Ishikawa (cell line): Measurements from ENCODE around the gene CSNK1E.

Source experiments
- CEBPB ChIP-seq: IDR thresholded peaks from 2 replicates; pipeline ENCODE4 v1.6.1; 2012
- CREB1 ChIP-seq: IDR thresholded peaks from 2 replicates; pipeline ENCODE4 v1.6.1; 2012; ENCODE audit warnings: low read depth
- EGR1 ChIP-seq: IDR thresholded peaks from 2 replicates; pipeline ENCODE4 v1.6.1; 2012
- EP300 ChIP-seq: IDR thresholded peaks from 2 replicates; pipeline ENCODE4 v1.6.1; 2012; ENCODE audit warnings: borderline replicate concordance
- FOXM1 ChIP-seq: IDR thresholded peaks from 2 replicates; pipeline ENCODE4 v1.6.1; 2012; ENCODE audit warnings: low read depth, borderline replicate concordance
- NFIC ChIP-seq: IDR thresholded peaks from 2 replicates; pipeline ENCODE4 v1.6.1; 2012
- RAD21 ChIP-seq: IDR thresholded peaks from 2 replicates; pipeline ENCODE4 v1.6.1; 2012; ENCODE audit warnings: low read depth
- TAF1 ChIP-seq: IDR thresholded peaks from 2 replicates; pipeline ENCODE4 v1.6.1; 2012; ENCODE audit warnings: low read depth, mild to moderate bottlenecking
- TCF12 ChIP-seq: IDR thresholded peaks from 2 replicates; pipeline ENCODE4 v1.6.1; 2012; ENCODE audit warnings: low read depth
- TEAD4 ChIP-seq: IDR thresholded peaks from 2 replicates; pipeline ENCODE4 v1.6.1; 2012
- YY1 ChIP-seq: IDR thresholded peaks from 2 replicates; pipeline ENCODE4 v1.6.1; 2012; ENCODE audit warnings: low read depth
- ZBTB7A ChIP-seq: IDR thresholded peaks from 2 replicates; pipeline ENCODE4 v1.6.1; 2012; ENCODE audit warnings: low read depth
- TF ChIP-seq, protein P1 (sequence below): IDR thresholded peaks from 2 replicates; pipeline ENCODE4 v1.6.1; 2012
- TF ChIP-seq, protein P2 (sequence below): IDR thresholded peaks from 2 replicates; pipeline ENCODE4 v1.6.1; 2012; ENCODE audit warnings: low read depth, mild to moderate bottlenecking
- TF ChIP-seq, protein P3 (sequence below): IDR thresholded peaks from 2 replicates; pipeline ENCODE4 v1.6.1; 2012

Gene CSNK1E

GRCh38 chr22:38240734-38241252, 76.4 kb downstream of the CSNK1E start:
- peak; percentile 14; the same call in 1 of the 2 replicates for TF ChIP-seq RAD21
- TF ChIP-seq EP300 = no peak; the same call in 1 of the 2 replicates
- TF ChIP-seq TAF1 = no peak
- TF ChIP-seq TCF12 = 0 out of 2 replicates have a peak, but pooled peaks have one; percentile 23
- TF ChIP-seq, protein P1, sequence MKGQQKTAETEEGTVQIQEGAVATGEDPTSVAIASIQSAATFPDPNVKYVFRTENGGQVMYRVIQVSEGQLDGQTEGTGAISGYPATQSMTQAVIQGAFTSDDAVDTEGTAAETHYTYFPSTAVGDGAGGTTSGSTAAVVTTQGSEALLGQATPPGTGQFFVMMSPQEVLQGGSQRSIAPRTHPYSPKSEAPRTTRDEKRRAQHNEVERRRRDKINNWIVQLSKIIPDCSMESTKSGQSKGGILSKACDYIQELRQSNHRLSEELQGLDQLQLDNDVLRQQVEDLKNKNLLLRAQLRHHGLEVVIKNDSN = peak; percentile 27; the same call in 1 of the 2 replicates
- no peak for TF ChIP-seq CEBPB
- TF ChIP-seq, protein P2, sequence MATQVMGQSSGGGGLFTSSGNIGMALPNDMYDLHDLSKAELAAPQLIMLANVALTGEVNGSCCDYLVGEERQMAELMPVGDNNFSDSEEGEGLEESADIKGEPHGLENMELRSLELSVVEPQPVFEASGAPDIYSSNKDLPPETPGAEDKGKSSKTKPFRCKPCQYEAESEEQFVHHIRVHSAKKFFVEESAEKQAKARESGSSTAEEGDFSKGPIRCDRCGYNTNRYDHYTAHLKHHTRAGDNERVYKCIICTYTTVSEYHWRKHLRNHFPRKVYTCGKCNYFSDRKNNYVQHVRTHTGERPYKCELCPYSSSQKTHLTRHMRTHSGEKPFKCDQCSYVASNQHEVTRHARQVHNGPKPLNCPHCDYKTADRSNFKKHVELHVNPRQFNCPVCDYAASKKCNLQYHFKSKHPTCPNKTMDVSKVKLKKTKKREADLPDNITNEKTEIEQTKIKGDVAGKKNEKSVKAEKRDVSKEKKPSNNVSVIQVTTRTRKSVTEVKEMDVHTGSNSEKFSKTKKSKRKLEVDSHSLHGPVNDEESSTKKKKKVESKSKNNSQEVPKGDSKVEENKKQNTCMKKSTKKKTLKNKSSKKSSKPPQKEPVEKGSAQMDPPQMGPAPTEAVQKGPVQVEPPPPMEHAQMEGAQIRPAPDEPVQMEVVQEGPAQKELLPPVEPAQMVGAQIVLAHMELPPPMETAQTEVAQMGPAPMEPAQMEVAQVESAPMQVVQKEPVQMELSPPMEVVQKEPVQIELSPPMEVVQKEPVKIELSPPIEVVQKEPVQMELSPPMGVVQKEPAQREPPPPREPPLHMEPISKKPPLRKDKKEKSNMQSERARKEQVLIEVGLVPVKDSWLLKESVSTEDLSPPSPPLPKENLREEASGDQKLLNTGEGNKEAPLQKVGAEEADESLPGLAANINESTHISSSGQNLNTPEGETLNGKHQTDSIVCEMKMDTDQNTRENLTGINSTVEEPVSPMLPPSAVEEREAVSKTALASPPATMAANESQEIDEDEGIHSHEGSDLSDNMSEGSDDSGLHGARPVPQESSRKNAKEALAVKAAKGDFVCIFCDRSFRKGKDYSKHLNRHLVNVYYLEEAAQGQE = no peak
- no peak for TF ChIP-seq YY1
- TF ChIP-seq, protein P3, sequence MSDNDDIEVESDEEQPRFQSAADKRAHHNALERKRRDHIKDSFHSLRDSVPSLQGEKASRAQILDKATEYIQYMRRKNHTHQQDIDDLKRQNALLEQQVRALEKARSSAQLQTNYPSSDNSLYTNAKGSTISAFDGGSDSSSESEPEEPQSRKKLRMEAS = peak; percentile 24; the same call in 1 of the 2 replicates
- no peak for TF ChIP-seq ZBTB7A
- TF ChIP-seq NFIC = no peak
- 0 out of 2 replicates have a peak, but pooled peaks have one; percentile 21 for TF ChIP-seq TEAD4
- no peak for TF ChIP-seq FOXM1
- TF ChIP-seq CREB1 = no peak
- no peak for TF ChIP-seq EGR1
